ENCODE data around the gene C11orf54. TPM values are rescaled to one million over a fixed set of nuclear protein-coding genes. Genes with fewer than 3 reads are reported as not detected.

Gene C11orf54
- total and polyA plus RNA-seq, 10 of the 15 experiments (the other 5 are each of a cell fraction or from before 2014, with no cell fraction given) = 15.1 to 32.3 (median 26.8) TPM

DNA sequence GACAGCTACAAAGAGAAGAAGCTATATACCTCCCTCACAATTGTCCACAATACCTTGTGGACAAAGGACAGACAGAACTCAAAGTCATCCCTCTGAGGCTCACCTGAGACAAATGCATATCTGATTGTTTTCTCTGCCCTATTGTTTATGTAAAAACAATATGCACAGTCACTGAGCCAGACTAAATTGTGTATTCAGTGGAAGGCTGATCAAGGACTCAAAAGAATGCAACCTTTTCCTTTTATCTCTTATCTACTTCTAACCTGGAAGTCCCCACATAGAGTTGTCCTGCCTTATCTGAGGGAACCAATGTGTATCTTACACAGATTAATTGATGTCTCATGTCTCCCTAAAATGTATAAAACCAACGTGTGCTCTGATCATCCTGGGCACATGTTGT, 28.7 kb downstream of the C11orf54 start:
- ATAC-seq = no peak
- no peak overlapping the region for H3K4me2 ChIP-seq (ENCODE audit: control insufficient read depth, insufficient read depth)
- SMC1A ChIA-PET (ENCODE audit: uncharacterized antibody, unreplicated experiment) = no interaction called here
- H3K36me3 ChIP-seq (ENCODE audit: control insufficient read depth in 2 of 2, insufficient read depth in 2 of 2, low read length in 1 of 2) = no peaks in the 10 kb centered on the region
- in situ Hi-C loops (cut with MboI) = no loop called here
- H3K9me3 ChIP-seq (replicated peaks; ENCODE audit: control insufficient read depth, insufficient read depth, low read length) = peaks cover 6% of the 10 kb centered on the region
- no peak overlapping the region for H3K4me3 ChIP-seq
- H3K27ac ChIP-seq (ENCODE audit: control insufficient read depth, insufficient read depth) = no peak overlapping the region
- no TSS peak for BruUV-seq (replicated peaks)
- RAD21 ChIA-PET (ENCODE audit: unreplicated experiment) = no interaction called here
- no peaks in the 10 kb centered on the region for H3K79me2 ChIP-seq (ENCODE audit: control insufficient read depth, insufficient read depth, low read length)
- no peak overlapping the region for H2AFZ ChIP-seq (ENCODE audit: control insufficient read depth, low read depth, low read length)
- H3K27me3 ChIP-seq (replicated peaks in 1 of 2; ENCODE audit: control insufficient read depth in 2 of 2, insufficient read depth in 2 of 2, low read length in 1 of 2) = no peaks in the 10 kb centered on the region
- FAIRE-seq = no peak
- POLR2A ChIA-PET = interaction anchor here (0.9 kb wide), 1 partner anchor 29 kb away, joined by 3 read pairs; the partner anchor contains the start of genes C11orf54 and TAF1D
- intact Hi-C loops (cut with micrococcal nuclease; ENCODE audit: unreplicated experiment) = no loop called here
- 36% methylated on average over 1 of the region's 1 CpG for WGBS (ENCODE audit: insufficient coverage, insufficient replicate concordance, low lambda C conversion rate, missing lambda C conversion rate)
- CTCF ChIA-PET = no interaction called here
- no peaks in the 10 kb centered on the region for H4K20me1 ChIP-seq (ENCODE audit: control insufficient read depth, insufficient read depth)
- no peaks in the 10 kb centered on the region for H3K4me1 ChIP-seq (ENCODE audit: control insufficient read depth, insufficient read depth, low read length)
- no peak for DNase-seq (ENCODE audit: low read depth, low spot score)
- no peak overlapping the region for H3K9ac ChIP-seq (ENCODE audit: control insufficient read depth, insufficient read depth, low read length)
- TF ChIP-seq MLLT1 (IDR thresholded peaks at IDR 0.05) (no peak), FOXK2 (IDR thresholded peaks at IDR 0.05) (no peak), TCF7 (IDR thresholded peaks at IDR 0.05; ENCODE audit: borderline replicate concordance) (no peak), BHLHE40 (IDR thresholded peaks at IDR 0.05; ENCODE audit: borderline replicate concordance in 1 of 2, low read depth in 2 of 2, low read length in 1 of 2) (no peak), MEF2A (IDR thresholded peaks at IDR 0.05; ENCODE audit: insufficient read depth, low read depth, low read length) (no peak), CUX1 (IDR thresholded peaks at IDR 0.05; ENCODE audit: insufficient replicate concordance, low read depth, low read length) (no peak), WRNIP1 (IDR thresholded peaks at IDR 0.05; ENCODE audit: borderline replicate concordance, low read depth, low read length) (no peak), PKNOX1 (IDR thresholded peaks at IDR 0.05) (no peak), NR2C1 (IDR thresholded peaks at IDR 0.05) (no peak), CTCF (IDR thresholded peaks at IDR 0.05 in 2 of 3, conservative IDR thresholded peaks at IDR 0.05 in 1 of 3; ENCODE audit: control insufficient read depth in 2 of 3, extremely low read depth in 1 of 3, insufficient read depth in 1 of 3, low read depth in 3 of 3, low read length in 3 of 3) (no peak), SMARCA5 (IDR thresholded peaks at IDR 0.05) (no peak)
- TF ChIP-seq, protein P1, sequence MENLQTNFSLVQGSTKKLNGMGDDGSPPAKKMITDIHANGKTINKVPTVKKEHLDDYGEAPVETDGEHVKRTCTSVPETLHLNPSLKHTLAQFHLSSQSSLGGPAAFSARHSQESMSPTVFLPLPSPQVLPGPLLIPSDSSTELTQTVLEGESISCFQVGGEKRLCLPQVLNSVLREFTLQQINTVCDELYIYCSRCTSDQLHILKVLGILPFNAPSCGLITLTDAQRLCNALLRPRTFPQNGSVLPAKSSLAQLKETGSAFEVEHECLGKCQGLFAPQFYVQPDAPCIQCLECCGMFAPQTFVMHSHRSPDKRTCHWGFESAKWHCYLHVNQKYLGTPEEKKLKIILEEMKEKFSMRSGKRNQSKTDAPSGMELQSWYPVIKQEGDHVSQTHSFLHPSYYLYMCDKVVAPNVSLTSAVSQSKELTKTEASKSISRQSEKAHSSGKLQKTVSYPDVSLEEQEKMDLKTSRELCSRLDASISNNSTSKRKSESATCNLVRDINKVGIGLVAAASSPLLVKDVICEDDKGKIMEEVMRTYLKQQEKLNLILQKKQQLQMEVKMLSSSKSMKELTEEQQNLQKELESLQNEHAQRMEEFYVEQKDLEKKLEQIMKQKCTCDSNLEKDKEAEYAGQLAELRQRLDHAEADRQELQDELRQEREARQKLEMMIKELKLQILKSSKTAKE (IDR thresholded peaks at IDR 0.05; ENCODE audit: low read depth, poor library complexity, severe bottlenecking) = no peak
